HG03139 (cell line): ENCODE measurements around the gene MST1R.
"Not testable (repeated sequence)": the region's sequence is repeated elsewhere in the genome, so short reads cannot be mapped to it uniquely, and the experiment has no call there.

Experiments used
- ATAC-seq: cut with Tn5 transposase; IDR thresholded peaks from one replicate; pipeline ENCODE4 v1.9.1; 2021; ENCODE audit not compliant: unreplicated experiment

The MST1R gene

DNA sequence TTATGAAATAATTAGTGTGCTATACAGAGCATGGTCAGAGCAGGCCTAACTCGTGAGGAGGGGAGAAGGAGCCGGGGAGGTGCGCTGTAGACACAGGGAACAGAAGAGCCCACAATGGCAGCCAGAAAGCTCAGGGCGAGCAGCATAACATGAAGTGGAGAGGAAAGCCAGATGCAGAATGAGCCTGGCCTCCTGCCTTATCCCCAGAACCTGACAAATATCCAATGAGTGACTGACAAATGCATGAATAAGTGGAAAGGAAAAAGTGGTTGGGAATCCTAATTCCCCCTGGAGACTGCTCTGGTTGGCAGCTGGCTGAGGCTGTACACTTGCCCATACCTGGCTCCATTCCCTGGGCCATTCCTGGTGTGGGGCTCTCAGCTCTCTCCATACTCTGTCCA lies 9.2 kb upstream of the MST1R start:
- no peak for ATAC-seq

GRCh38 chr3:49911611-49912010 lies 7.9 kb upstream of the MST1R start:
- ATAC-seq, result no peak

DNA sequence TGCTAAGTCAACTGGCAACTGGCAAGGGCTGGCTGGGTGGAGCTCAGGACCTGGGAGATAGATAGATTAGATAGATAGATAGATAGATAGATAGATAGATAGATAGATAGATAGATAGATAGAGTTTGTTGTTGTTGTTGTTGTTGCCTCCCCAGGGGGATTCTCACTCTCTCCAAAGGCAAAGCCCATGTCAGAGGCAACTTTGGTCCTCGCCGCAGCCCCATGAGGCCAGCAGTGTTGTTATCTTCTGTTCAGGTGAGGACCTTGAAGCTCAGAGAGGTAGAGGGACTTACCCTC lies 7.4 kb upstream of the MST1R start:
- ATAC-seq, result no peak

- no peak for ATAC-seq
These were observed 6.9 kb upstream of the MST1R start for GRCh38 chr3:49910409-49911123.

DNA sequence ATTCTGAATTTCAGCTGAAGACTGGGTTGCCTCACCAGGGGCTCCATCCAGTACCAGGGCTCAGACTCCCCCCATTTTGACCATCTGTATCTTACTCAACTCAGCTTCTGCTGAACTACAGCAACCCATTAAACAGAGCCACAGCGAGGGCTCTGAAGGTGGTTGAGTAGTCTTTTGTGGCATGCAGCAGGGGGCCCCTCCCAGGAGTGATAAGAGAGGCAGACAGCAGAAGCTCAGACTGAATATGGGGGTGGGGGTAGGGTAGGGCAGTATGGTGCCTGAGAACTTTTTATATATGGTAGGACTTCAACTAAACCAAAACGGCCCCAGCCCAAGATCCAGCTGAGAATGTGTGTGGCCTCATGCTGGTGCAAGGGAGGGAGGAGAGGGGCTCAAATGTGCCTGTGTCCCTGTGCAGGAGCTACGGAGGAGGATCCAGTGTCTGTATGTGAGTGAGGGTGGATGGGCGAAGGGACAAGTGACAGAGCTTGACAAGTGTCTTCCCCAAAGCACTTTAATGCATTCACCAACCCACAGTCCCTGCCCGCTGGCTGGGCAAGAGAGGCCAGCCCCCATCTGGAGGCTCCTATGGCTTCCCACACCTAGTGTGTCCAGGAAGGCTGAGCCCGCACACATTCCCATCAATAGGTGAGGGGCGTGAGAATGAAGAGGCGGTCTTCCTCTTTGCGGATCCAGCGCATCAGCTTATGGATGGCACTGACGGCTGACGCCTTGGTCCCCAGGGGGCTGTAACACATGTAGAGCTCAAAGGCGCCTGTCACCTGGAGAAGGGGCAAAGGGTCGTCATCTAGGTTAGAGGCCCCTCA lies 4.9 kb upstream of the MST1R start:
- no peak for ATAC-seq

DNA sequence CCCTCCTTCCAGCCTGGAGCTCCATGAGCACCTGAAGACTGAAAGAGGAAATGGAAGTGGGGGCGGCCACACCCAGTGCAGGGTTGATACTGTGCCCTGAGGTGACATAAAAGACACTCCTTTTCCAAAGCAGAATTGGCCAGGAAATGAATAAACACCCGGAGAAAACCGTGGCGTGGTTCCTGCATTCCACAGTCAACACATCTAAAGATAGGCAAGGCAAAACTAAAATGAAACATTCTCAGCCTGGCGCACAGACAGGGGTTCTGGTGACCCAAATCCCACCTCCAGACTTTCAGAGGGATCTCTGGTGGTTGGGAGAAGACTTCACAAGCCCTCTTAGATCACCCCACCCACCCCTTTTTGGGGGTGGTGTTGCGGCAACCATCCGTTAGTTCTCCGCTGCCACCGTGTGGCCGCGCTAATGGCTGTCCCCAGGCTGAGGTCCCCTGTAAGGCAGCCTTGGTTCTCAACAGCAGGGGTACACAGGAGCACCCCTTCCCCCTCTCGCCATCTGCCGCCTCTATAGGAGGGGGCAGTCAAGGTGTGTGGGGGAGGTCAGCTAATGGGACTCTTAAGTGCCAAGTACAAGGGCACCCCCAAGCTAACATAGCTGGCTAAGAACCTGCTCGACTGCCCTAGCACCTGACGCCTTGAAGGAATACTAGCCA lies 2.5 kb upstream of the MST1R start:
- ATAC-seq, result no peak

- not testable (repeated sequence) for ATAC-seq
These were observed 775 bp upstream of the MST1R start for GRCh38 chr3:49904448-49904847.

GRCh38 chr3:49902511-49903345 lies 945 bp downstream of the MST1R start:
- ATAC-seq, result no peak

DNA sequence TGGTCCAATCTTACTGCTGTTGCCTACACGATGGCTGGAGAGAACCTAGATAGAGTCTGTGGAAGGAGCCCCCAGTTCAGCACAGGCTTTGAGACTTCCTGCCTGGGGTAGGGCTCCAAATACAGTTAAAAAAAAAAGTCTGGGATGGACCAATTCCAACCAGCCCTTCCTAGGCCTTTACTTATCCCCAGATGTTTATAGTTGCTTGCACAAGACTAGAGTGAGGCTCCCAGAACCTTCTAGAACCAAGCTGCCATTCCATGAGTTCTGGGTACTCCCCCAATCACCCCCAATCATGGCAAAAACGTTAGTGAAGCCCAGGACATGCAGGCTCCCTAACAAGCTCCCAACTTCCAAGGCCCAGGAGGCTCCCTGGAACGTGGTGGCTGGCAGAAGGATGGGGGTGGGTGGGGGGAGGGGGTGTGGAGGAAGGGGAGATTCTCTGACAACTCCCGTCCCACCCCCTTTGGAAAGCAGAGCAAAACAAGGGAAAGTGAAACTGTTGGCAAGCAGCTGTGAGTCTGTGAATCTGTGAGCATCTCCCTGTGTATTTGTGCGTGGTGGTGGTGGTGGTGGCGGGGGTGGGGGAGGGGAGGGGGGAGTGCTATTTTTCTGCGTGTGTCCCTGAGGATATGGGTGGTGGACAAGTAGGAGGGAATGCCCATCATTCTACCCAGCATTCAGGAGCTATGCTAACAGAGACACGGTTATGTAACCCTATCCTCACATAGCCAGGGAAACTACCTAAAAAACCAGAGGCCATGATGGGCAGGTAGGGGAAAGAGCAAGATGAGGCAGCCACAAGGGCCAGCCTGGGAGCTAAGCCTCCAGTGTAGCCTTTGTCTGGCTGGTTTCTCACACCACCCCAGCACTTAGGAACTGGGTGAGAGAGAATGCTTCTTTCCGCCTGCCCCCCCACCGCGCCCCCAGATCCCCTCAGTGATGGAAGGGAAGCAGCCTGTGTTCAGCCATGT lies 2.0 kb downstream of the MST1R start:
- no peak for ATAC-seq

DNA sequence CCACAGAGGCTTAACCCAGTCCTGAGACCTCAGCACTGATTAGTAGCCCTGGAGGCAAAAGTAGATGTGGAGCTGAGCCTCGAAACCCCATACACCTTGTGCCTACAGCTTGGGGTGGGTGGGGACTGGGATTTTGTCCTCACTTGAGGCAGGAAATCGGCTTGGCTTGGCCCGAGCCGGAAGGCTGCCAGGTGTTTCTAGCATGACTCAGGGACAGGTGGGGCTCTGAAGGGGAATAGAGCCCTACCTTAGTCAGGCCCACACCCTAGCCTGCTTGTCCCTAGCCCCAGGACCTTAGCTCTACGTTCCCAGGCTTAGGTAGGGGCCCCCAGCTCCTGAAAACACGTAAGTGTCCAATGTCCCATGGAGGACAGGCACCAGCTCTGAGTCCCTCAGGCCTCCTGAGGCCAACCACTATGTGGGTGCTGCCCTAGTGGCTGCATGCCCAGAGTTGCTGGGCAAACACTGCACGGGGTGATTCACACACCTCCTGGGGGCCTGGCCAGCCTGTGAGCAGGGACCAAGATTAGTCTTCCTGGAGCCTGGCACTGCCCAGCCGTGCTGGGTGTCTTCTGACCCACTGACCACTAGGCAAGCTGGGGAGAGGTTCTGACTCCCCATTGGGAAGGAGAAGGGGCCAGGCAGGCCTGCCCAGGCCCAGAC lies 3.1 kb downstream of the MST1R start:
- no peak for ATAC-seq

DNA sequence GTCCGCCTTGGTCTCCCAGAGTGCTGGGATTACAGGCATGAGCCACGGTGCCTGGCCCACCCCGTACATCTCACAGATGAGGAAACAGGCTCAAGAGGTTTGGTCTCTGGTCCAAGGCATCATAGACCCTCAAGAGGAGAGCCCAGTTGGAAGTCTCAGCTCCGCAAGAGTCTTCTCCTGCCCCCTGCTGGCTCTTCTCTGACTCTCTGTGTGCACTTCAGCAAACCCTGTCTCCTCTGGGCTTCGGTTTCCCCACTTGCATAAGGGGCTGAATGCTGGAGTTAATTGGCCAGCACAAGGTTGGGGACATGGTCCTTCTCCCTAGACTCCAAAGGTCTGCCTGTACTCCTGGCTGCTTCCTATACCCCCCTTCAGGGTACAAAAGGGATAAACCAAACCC lies 3.9 kb downstream of the MST1R start:
- no peak for ATAC-seq

DNA sequence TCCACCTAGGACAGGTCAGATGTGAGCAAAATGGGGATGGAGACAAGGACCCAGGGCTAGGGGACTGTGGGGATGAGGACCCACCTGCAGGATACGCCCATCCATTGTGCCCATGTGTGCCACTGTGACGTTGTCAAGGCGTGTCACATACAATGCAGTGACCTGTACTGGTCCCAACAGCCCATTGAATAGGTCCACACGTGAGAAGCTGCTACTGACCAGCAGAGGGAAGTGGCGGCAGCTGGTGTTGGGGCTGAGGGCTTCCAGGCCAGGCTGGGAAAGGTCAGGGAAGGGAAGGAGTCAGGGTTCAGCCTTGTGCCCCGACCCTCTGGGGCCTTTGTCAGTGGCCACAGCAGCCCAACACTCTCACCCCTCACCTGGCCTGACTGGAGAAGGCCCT lies 4.7 kb downstream of the MST1R start:
- ATAC-seq, result no peak

- no peak for ATAC-seq
These were observed 7.3 kb downstream of the MST1R start for GRCh38 chr3:49896345-49896744.

DNA sequence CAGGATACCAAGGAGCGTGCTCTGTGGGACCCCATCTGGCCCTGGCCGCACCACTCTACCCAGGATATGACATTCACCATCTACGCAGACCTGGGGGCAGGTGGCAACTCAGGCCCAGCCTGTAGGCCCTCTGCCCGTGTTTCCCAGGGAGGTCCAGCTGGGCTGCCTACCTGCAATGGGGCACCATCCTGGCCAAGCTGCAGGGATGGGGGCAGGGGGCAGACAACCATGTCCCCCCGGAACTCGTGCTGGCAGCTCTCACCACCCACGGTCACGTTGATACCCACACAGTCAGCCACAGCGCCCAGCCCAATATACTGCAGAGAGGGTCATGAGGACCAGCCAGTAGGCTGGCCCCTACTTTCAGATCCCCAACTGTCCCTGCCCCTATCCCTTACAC lies 7.9 kb downstream of the MST1R start:
- no peak for ATAC-seq

DNA sequence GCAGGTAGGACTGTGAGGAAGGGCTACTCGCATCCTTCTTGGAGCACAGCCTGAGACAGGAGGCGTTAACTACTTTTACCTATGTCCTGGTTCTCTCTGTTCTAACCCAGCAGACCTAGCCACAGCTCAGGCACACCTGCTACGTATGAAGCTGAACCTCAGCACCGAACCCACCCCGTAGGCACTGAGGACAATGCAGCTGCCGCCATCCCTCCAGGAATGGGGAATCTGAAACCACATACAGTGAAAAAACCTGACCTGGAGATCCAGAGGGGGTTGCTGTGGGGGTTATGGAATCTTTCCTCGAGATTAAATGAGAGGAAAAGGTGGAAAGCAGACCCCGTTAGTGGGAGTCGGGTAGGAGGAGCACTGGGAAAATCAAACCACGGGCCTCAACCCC lies 14.4 kb downstream of the MST1R start:
- no peak for ATAC-seq

- no peak for ATAC-seq
These were observed 16.8 kb downstream of the MST1R start for GRCh38 chr3:49886922-49887265.

- no peak for ATAC-seq
These were observed 19.7 kb downstream of the MST1R start for GRCh38 chr3:49883998-49884397.

DNA sequence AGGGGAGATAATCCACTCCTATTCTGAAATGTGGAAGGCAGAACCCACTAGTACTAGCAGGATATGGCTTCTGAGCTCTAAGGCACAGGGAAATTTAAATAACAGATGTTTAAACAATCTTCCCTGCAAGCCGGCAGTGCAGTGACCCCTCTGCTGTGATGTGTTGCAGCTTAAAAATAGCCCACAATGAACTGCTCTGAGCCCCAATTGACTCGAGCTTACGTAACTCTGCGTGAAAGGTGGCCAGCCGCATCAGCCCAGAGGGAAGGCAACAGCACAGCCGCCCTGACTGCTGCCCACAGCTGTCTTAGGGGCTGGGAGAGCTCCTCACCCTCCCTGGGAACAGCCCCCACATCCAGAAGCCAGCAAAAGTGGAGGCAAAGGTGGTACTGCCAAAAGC lies 21.5 kb downstream of the MST1R start:
- ATAC-seq, result no peak

DNA sequence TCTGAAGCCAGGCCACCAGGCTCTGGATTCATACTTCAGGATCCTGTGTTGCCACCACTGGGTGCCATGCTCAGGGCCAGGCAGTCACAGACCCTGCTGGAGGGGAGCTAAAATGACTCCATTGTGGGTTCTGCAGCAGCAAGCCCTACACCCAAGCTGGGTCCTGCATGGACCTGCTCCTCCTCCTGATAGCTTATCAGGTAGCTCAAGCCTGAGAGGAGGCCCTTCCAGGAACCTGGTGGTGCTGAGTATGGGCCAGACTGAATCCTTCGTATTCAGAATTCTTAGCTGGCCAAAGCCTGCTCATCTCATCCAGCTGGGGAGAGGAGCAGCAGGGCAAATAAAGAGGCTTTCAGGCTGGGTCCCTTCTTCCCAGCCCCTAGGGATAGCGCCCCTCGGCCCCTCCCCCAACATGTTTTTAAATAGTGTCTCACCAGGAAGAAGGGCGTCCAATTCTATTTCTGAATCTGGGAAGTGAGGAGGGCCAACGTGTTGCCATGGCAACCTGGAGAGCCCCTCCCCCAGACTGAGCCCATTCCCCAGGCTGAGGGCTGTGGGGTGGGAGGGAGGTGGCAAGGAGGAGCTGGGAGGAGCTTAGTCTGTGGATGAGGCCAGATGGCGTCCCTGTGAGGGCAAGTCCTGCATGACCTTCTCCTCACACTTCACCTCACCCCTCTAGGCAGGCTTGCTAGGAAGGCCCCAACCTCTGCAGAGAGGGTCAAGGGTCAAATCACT lies 22.9 kb downstream of the MST1R start:
- no peak for ATAC-seq
